CD4-positive, alpha-beta T cell treated with Interleukin-4 for 1 hour (primary cell): ENCODE data around the gene RBPMS2.
A peak's percentile ranks its signal among the peaks of the same experiment; 100 is the strongest.

Source experiments
- DNase-seq, 2 donors: peaks; one replicate each; pipeline ENCODE4 v3.0.0-alpha.2; 2020 to 2022

RBPMS2 gene

GRCh38 chr15:64782751-64783150 is 7.4 kb upstream of the RBPMS2 start:
- DNase-seq: no peak

DNA sequence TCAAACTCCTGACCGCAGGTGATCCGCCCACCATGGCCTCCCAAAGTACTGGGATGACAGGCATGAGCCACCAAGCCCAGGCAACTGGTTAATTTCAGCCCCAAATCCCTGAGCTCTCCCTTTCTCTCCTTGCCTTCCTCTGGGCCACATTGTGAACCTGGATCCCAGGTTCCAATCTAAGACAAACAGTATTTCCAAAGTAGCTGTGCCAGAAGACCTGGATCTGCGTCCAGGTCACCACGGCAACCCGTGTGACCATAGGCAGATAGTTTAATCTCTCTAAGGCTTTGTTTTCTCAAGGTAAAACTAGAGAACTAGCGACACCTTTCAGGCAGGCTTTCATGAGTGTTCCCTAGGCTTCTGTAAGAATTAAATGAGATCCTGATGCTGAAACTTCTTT is 5.9 kb upstream of the RBPMS2 start:
- DNase-seq: no peak

- DNase-seq: no peak
Observed at GRCh38 chr15:64780600-64781156, 5.3 kb upstream of the RBPMS2 start.

DNA sequence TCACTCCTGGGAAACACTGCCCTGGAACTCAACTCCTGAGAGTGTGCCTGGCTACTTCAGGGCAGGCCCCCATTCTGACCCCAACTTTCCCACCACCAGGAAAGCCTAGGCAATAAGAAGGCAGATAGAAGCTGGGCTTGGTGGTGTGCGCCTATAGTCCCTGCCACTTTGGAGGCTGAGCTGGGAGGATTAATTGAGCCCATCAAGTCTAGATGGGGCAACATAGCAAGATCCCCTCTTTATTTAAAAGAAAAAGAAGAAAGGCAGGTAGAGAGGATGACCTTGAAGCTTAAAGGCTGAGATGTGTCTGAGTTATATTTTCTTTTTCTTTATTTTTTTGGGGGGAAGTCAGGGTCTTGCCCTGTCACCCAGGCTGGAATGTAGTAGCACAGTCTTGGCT is 4.2 kb upstream of the RBPMS2 start:
- DNase-seq: no peak

DNA sequence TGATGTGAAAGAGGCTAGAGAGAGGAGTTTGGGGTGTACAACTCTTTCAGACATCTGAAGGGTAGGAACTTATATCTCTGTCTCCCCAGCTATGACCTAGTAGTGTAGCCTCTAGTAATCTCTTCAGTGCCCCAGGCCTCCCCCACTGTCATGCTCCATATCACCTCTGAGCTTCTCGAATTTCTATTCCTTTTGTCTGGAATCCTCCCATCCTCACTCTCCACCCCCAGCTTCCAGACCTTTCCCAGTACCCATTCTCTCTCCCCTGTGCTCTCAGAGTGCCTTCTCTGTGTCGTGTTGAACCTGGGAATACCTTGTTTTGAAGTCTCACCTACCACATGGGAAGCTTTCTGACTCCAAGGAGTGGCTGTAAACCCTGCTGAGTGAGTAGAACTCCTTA is 3.6 kb upstream of the RBPMS2 start:
- DNase-seq: no peak

- no peak for DNase-seq
Observed at GRCh38 chr15:64776402-64776786, 1.0 kb upstream of the RBPMS2 start.

- no peak for DNase-seq
Observed at GRCh38 chr15:64774629-64775493, 528 bp downstream of the RBPMS2 start.

GRCh38 chr15:64774037-64774628 is 1.3 kb downstream of the RBPMS2 start:
- no peak for DNase-seq

DNA sequence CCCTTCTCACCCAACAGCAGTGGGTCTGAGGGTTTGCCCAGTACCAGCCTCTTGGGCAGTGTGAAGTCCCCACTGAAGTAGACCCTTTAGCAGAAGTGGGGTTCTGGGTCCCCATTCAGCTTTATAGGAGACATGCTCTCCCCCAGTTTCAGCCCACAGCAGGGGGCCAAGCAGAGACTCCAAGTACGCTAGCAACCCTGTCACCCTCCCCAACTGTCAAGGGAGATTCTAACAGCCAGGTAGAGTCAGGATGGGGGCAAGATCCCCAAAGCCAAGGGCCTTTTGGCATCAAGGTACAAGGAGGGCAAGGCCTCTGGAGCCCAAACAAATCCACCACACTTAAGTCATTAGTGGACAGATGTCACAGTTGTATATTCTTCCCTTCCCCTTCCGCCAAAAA is 1.8 kb downstream of the RBPMS2 start:
- no peak for DNase-seq

DNA sequence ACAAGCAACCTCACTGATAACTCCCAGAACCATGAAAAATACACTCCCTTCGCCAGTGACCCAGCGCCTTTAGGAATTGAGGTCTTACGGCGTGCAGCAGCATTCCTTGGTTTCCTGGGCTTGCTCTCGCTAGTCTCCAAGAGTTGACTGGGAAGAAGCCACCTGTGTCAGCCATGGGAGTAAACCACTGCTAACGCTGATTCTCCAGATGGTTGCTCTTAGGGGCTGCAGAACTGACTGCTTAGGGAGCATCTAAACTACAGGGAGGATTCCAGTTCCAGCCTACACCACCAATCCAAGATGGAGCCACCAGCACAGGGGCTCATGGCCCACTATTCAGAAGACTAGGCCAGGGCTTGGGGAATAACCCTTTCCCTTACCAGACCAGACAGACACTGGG is 2.4 kb downstream of the RBPMS2 start:
- no peak for DNase-seq

- DNase-seq: no peak
Observed at GRCh38 chr15:64772488-64772887, 2.9 kb downstream of the RBPMS2 start.

DNA sequence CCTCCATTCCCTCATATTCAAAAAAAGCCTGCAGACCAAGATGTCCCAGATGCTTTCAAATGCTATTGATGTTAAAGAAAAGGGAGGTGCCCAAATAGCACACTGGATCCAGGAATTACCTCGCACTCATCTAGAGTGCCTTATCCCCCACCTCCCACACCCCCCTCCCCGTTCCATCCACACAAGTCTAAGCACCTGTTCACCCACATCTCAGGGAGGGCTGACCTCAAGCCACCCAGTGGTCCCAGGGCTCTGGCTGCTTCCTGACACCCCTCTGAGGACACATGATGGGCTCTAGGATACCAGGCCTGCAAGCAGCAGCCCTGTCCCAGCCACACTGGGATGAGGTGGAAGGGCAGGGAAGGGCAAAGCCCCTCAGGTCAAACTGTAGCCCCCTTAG is 4.8 kb downstream of the RBPMS2 start:
- DNase-seq: no peak

GRCh38 chr15:64767203-64767602 is 8.2 kb downstream of the RBPMS2 start:
- peak; percentile 15 to 19 for DNase-seq

- DNase-seq: no peak
Observed at GRCh38 chr15:64766058-64766457, 9.3 kb downstream of the RBPMS2 start.

GRCh38 chr15:64763874-64764273 is 11.5 kb downstream of the RBPMS2 start:
- no peak for DNase-seq

DNA sequence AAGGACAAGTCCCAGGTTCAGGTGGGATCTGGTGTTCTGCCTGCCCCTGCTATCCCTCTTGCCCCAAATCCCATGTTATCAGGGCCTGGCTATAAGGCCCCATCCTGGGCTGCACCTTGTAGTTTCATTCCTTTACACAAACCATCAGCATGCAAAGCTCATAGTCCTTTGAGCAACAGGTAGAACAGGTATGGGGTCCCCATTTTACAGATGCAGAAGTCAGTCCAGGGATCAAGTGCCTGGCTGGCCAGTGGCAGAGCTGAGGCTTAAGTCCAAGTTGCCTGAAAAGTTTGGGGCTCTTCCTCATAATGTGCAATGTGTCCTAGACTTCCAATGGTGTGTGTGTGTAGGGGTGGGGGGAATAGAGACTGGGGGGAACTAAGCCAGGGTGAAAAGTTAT is 11.9 kb downstream of the RBPMS2 start:
- no peak for DNase-seq

GRCh38 chr15:64763021-64763420 is 12.4 kb downstream of the RBPMS2 start:
- no peak for DNase-seq

- no peak for DNase-seq
Observed at GRCh38 chr15:64762546-64762945, 12.8 kb downstream of the RBPMS2 start.

GRCh38 chr15:64761156-64761555 is 14.2 kb downstream of the RBPMS2 start:
- DNase-seq: no peak

- no peak for DNase-seq
Observed at GRCh38 chr15:64760056-64760455, 15.3 kb downstream of the RBPMS2 start.

DNA sequence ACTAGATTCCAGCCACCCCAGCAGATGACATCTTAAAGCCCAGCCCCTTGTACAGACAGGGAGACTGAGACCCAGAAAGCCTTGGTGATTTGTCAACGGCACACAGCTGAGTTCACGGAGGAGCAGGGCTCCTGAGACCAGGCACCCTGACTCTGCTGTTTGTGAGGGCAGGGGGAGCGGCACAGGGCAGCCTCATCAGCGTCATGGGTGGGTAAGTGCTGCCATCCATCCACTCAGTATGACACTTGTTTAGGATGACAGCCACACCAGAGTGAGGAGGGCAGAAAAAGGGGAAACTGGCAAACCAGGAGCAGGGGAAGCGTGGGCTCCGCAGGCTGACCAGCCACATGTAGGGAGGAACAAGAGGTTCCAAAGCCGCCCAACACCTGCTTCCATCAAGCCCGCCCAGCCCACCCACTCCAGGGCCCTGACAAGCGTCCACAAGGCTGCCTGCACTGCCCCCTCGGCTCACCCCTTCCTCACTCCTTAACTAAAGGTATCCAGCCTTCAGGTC is 19.9 kb downstream of the RBPMS2 start:
- no peak for DNase-seq

DNA sequence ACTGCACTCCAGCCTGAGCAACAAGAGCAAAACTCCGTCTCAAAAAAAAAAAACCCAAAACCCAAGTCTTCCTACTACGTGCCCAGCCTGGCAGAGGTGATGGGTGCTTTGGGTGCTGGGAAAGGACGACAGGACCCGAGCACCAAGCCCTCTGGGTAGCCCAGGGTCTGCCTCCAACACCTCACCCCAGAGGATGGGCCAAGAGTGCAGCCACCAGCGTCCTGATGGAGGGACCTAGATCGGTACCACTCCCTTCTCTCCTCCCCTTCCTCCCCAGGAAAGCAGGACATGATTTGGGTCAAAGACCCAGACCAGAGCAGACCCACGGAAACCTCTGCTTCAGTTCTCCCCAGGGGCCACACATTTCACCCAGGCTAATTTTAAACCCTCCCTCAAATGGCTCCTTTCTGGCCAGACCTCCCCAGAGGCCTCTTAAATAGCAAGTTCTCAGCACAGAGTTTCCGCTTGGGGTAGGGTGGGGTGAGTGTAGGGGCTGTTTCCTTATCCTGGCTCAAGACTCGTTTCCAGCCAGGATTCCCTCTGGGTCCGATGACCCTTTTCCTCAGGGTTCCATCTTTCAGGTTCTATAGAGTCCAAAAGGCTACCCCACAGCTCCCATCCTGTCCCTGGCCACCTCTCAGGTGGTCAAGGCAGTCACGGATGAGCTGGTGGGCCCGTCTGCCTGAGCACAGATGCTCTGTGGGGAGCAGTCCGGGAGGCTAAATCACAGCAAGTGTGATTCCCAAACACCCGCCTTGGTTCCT is 20.5 kb downstream of the RBPMS2 start:
- no peak for DNase-seq

DNA sequence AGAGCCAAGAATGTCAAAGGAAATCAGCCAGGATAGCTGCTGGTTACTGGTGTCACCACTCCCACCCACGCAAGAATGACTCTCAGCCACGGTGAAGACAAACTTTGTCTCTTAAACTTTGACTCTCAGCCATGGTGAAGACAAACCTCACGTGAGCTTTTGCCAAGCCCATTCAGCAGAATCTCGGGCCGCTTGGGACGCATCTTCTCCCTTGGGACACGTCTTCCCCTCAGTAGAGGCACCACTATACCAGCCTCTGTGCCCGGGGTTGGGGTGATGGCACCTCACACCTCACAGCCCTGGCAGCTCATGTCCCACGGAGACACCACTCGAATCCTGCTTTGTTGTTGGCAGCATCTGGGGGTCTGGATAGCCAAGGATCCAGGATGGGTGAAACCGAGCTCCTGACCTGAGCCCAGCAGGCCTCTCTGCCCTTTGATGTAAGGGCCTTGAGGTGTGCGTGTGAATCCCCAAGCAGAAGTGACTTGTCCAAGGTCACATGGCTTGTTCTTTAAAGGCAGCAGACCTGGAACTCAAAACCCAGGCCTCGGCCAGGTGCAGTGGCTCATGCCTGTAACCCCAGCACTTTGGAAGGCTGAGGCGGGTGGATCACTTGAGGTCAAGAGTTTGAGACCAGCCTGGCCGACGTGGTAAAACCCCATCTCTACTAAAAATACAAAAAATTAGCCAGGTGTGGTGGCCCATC is 21.8 kb downstream of the RBPMS2 start:
- DNase-seq: no peak
